Glomerular endothelial cell (primary cell): Measurements from ENCODE around the gene TEX22. TPM values are rescaled to one million over a fixed set of nuclear protein-coding genes. Genes with fewer than 3 reads are reported as not detected.
"Not testable (repeated sequence)": the region's sequence is repeated elsewhere in the genome, so short reads cannot be mapped to it uniquely, and the experiment has no call there.

ENCODE experiments used
- DNase-seq: peaks from one replicate; pipeline ENCODE4 v3.0.0-alpha.2; 2011; ENCODE audit warnings: low read depth, low spot score; ENCODE audit errors: extremely low read depth
- total RNA-seq: library from RNA; depleted of rRNA; stranded (reverse); fragments of >200 nt; gene quantifications from 2 replicates; pipeline ENCODE4 v1.2.3, GENCODE V29; 2015

Gene TEX22, protein sequence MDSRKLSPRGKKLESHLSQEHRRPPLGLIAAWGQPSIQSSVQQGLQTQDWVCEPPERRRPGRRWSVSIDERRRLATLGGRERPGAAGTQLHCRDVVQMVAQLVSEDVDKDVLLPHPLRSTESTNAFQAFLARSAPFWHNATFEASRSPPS
- 0.15 and 0.18 TPM in 2 replicates for total RNA-seq

GRCh38 chr14:105398044-105398725 lies at the start of gene TEX22:
TEX22 (plus strand) TSS chr14:105398538; CDS start chr14:105399341, 803 bp downstream.
- no peak for DNase-seq

DNA sequence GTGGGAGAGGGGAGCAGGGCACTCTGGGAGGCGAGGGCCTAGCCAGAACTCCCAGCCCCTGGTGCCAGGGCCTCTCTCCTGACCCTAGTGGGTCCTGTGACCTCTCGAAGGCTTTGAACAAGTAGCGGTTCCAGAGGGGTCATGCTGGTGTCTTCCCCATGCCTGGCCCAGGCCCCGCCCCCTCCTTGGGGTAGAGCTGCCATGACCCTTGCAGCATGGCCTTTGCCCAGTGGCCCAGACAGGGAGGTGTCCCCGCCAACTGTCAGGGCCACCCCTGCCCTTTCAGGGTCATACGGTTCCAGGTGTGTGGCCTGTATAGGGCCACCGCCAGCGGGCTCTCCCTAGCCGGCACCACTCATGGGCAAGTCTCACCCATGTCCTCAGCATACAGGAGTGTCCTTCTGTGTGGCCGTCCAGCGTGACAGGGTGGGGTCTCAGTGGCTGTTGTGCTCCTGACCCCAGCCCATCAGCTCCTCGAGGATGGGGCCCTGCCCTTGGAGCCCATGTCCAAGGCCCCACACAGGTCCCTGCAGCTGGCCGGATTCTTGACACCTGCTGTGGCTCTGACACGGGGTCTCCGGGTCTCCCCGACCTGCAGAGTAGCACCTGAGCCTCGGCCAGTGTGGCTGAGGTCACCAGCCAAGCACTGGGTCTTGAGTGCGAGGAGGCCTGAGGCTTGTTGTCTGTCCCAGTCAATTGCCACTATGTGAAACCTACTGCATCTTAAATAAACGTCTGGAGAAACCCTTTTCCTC lies 49.2 kb upstream of the TEX22 start:
- DNase-seq, result no peak

DNA sequence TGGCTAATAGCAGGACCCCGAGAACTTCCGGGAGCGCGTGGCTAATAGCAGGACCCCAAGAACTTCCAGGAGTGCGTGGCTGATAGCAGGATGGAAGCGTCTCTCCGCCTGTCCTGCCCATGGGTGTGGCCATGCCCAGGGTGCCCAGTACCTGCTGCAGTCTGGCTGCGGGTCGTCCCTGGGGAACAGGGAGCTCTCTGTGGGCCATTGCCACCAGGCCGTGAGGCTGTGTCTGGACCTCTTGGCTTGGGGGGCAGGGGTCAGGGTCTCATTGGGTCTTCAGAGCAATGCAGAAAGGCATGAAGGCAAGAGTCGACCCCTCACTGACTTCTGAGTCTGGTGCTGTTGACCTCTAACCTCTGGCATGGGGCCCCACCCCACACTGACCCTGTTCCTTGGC lies 48.3 kb upstream of the TEX22 start:
- no peak for DNase-seq

GRCh38 chr14:105350450-105351244 lies 47.7 kb upstream of the TEX22 start:
- no peak for DNase-seq

DNA sequence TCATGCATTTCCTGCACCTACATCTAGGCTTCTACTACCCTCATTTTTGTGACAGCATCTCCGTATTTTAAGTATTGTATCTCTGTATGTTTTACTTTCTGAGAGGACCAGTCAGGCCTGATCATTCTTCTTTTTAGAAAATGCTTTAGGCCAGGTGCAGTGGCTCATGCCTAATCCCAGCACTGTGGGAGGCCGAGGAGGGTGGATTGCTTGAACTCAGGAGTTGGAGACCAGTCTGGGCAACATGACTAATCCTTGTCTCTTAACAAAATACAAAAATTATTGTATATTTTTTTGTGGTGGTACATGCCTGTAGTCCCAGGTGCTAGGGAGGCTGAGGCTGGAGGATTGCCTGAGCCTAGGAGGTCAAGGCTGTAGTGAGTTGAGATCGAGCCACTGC lies 46.9 kb upstream of the TEX22 start:
- DNase-seq, result no peak

DNA sequence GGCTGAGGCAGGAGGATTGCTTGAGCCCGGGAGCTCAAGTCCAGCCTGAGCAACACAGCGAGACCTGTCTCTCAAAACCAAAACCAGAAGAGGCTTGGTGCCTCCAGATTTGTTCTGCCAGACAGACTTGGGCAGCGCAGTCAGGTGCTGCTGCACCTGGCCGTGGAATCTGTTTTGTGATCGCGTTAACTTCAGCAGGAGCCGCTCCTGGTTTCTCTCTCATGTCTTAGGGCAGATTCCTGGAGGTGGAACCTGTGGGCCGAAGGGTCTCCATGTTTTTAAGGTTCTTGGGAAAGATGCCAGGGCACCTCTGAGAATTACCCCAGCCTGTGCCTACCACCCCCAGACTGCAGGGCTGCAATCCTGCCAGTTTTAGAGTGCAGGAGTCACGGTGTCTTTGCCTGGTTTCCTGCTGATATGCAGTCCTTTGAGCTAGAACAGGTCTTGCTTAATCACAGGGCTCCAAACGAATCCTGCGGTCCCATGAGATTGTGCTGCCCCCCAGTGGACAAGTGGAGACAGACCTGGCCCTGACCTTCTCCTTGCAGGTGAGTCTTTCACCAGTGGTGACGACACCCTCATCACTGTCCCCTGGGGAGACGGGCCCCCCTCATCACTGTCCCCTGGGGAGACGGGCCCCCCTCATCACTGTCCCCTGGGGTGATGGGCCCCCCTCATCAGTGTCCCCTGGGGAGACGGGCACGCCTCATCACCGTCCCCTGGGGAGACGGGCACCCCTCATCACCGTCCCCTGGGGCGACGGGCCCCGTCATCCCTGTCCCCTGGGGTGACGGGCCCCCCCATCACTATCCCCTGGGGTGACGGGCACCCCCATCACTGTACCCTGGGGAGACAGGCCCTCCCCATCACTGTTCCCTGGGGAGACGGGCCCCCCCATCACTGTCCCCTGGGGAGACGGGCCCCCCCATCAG lies 46.2 kb upstream of the TEX22 start:
- peak; percentile 58 for DNase-seq

- no peak for DNase-seq
Measured at GRCh38 chr14:105353136-105353535, 45.2 kb upstream of the TEX22 start.

- no peak for DNase-seq
Measured at GRCh38 chr14:105354541-105354940, 43.8 kb upstream of the TEX22 start.

DNA sequence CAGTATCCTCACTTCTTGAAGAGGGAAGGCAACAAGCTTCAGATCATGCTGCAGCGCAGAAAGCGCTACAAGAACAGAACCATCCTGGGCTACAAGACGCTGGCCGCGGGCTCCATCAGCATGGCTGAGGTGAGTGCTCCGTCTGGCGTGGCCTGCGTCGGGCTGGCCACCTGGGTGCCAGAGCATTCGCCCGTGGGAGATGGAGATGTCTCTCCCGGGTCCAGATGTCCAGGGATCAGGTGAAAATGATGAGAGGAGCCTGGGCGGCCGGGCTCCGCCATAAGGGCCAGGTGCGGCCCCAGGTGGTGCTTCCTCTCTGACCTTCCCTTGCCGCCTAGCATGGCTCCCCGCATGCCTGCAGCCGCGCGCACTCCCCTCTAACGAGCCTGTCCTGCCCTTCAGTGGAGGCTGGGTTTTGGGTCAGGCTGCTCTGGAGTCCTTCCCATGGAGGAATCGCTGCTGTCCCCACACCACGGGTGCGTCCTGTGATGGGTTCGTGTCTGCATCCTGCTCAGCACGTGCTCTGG lies 43.2 kb upstream of the TEX22 start:
- DNase-seq, result no peak

GRCh38 chr14:105355850-105356604 lies 42.3 kb upstream of the TEX22 start:
- no peak for DNase-seq

GRCh38 chr14:105356927-105357326 lies 41.4 kb upstream of the TEX22 start:
- no peak for DNase-seq

DNA sequence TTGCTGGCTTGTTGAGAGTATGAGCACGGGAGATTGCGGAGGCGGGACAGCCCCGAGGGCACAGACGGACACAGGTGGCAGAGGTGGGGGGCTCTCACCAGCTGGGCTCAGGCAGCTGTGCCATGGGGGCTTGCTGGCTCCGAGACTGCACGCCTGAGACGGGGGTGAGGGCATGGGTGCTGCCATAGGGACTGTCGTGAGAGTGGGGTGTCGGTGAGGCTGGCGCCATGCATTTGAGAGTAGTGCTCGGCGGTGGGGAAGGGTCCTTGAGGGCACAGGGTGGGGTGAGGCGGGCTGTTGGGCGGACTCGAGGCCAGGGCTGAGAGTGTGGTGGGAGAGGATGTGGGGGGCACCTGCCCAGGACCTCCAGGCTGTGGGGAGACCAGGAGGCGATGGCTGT lies 40.7 kb upstream of the TEX22 start:
- DNase-seq, result no peak

- no peak for DNase-seq
Measured at GRCh38 chr14:105358140-105358846, 40.0 kb upstream of the TEX22 start.

- DNase-seq, result no peak
Measured at GRCh38 chr14:105358943-105359342, 39.4 kb upstream of the TEX22 start.

GRCh38 chr14:105361412-105361811 lies 36.9 kb upstream of the TEX22 start:
- DNase-seq, result not testable (repeated sequence)

- DNase-seq, result no peak
Measured at GRCh38 chr14:105363847-105364708, 34.3 kb upstream of the TEX22 start.

DNA sequence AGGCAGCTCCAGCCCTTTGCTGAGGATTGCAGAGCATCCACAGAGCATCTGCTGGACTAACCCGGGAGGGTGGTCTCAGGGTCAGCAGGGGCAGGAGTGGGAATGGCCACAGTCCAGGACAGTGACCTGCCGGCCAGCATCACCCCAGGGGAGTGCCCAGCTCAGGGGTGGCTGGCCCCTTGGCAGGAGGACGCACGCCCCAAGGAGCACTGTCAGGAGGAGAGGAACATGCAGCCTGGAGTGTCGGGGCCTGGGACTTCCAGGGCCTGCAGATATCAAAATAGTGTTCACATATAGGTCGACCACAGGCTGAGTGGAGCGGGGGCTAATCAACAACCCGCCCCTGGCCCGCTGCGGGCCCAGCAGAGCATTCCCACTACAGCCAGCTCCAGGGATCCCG lies 33.2 kb upstream of the TEX22 start:
- no peak for DNase-seq

DNA sequence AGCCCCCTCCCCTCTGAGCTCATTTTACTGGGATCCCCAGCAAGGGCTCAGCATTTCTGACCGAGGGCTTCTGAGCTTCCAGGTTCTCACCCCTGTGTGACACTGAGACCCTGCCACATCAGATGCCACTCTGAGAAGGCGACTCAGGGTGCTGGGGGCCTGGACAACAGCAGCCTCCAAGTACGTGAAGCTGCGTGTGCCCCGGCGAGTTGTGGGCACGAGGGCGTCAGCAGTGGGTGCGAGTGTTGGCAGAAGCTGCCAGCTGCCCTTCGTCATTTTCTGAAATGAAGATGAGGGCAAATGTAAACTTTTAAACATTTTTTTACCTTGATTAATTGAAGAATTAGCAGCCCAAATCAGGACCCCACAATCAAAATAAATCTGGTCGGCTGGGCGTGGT lies 32.7 kb upstream of the TEX22 start:
- no peak for DNase-seq
